GM18951 (cell line): ENCODE measurements around the gene SPOP.

Experiments used
- POLR2A ChIP-seq: IDR thresholded peaks from 4 replicates; pipeline ENCODE4 v1.6.1; 2011; ENCODE audit warnings: mild to moderate bottlenecking; ENCODE audit not compliant: insufficient read length, insufficient read depth; ENCODE audit errors: extremely low read depth
- in situ Hi-C: fragments of 300-500 bp; cut with MboI; formaldehyde crosslinking; loops from one replicate; pipeline ENCODE4 v1.12.0; 2022; ENCODE audit warnings: low sequenced_read_pairs, mixed read lengths, inconsistent platforms; ENCODE audit not compliant: unreplicated experiment

The SPOP gene

GRCh38 chr17:49572806-49573420 is 105.0 kb downstream of the SPOP start:
- in situ Hi-C loops, result loop anchor here (5.0 to 25.0 kb wide), 2 partner anchors 119 to 264 kb away; partner anchors contain the start of gene TAC4
- TF ChIP-seq POLR2A, result no peak

GRCh38 chr17:49572226-49572625 is 105.7 kb downstream of the SPOP start:
- in situ Hi-C loops, result loop anchor here (5.0 to 25.0 kb wide), 2 partner anchors 120 to 265 kb away; partner anchors contain the start of gene TAC4
- no peak for TF ChIP-seq POLR2A

DNA sequence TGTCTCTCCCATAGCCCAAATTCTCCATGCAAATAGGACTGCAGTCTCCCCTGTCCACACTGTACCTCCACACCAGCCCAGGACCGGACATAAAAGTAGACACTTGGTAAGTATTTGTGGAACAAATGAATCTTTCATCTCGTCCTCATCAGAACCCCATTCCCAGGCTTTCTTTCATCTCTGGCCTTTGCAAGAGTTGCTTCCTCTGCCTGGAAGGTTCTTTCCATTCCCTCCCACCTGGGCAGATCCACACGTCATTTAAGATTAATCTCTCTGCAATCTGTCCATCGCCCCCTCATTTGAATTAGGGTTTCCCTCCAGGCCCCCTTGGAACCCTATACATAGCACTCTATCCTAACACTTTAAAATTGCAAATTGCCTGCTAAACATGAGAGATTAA is 106.1 kb downstream of the SPOP start:
- in situ Hi-C loops, result loop anchor here (5.0 to 25.0 kb wide), 2 partner anchors 121 to 266 kb away; partner anchors contain the start of gene TAC4
- TF ChIP-seq POLR2A, result no peak

DNA sequence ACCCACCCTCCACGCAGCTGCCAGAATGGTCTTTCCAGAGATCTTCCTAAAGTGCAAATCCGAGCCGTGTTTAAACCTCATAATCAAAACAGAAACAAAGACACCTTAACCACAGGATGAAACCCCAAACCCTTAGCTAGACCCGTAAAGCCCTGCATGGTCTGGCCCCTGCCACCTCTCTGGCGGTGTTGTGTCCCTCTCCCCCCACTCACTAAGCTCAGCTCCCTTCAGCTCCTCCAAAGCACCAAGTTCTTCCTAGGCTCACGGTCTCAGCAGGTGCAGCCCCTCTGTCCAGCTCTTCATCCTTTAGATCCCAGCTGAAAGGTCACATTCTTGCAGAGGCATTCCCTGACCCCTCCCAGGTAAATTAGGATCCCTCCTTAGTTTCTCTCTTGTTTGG is 106.6 kb downstream of the SPOP start:
- in situ Hi-C loops, result loop anchor here (5.0 to 25.0 kb wide), 2 partner anchors 121 to 266 kb away; partner anchors contain the start of gene TAC4
- TF ChIP-seq POLR2A, result no peak

- TF ChIP-seq POLR2A, result no peak
- in situ Hi-C loops, result loop anchor here (5.0 to 25.0 kb wide), 2 partner anchors 122 to 267 kb away; partner anchors contain the start of gene TAC4
Observed at GRCh38 chr17:49570540-49571242, 107.2 kb downstream of the SPOP start.

DNA sequence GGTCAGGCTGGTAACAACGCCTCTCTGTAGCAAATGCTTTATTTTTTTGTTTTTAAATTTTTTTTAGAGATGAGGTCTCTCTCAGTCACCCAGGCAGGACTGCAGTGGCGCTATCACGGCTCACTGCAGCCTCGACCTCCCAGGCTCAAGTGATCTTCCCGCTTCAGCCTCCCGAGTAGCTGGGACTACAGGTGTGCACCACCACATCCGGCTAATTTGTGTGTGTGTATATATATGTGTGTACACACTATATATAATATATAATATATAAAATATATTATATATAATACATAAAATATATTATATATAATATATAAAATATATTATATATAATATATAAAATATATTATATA is 109.2 kb downstream of the SPOP start:
- in situ Hi-C loops, result loop anchor here (10.0 to 25.0 kb wide), 2 partner anchors 269 to 426 kb away; partner anchors contain the start of genes DLX3 and TAC4

GRCh38 chr17:49567871-49568694 is 109.8 kb downstream of the SPOP start:
- TF ChIP-seq POLR2A, result no peak
- in situ Hi-C loops, result loop anchor here (10.0 to 25.0 kb wide), 2 partner anchors 269 to 427 kb away; partner anchors contain the start of genes DLX3 and TAC4

DNA sequence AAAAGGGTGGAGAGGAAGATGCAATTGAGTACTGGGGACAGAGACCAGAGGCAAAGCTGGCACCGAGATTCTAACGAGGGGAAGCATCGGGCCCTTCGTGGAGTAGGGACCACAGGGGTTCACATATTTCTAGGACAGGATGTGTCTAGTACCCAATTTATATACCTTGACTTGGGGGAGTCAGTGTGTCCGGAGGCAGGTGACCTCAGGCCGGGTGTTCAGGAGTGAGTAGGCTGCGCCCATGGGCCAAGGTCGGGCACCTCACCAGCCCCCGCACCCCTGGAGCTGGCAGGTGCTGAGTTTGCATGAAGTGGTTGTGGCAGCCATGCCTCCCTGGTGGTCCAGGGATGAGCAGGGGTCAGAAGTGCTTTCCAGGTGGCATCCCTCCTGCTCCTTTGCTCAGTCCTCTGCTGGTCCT is 110.8 kb downstream of the SPOP start:
- TF ChIP-seq POLR2A, result no peak
- in situ Hi-C loops, result loop anchor here (10.0 to 25.0 kb wide), 2 partner anchors 270 to 428 kb away; partner anchors contain the start of genes DLX3 and TAC4

- TF ChIP-seq POLR2A, result no peak
- in situ Hi-C loops, result loop anchor here (10.0 to 25.0 kb wide), 2 partner anchors 271 to 428 kb away; partner anchors contain the start of genes DLX3 and TAC4
Observed at GRCh38 chr17:49566668-49567071, 111.2 kb downstream of the SPOP start.

DNA sequence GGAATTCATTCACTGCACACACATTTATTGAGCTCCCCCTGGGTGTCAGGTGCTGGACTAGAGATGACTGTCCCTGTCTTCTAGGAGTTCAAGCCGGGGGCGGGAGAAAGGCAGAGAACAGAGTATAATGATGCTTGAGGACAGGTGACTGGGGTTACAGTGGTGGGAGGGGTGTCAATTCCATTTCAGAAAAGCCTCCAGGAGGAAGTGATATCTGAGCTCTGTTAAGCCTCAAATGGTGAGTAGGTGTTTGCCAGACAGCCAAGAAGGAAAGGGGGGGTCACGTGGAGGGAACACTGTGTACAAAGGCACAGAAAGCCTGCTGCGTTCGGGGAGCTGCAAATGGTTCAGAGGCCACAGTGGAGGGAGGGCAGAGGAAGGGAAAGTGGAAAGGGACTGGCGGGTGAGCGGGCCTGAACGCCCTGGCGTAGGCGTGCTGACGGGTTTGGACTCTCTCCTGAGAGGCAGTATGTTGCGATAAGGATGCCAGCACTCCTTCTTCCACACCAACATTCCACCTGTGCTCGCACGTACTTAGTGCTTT is 111.9 kb downstream of the SPOP start:
- in situ Hi-C loops, result loop anchor here (10.0 to 25.0 kb wide), 2 partner anchors 271 to 429 kb away; partner anchors contain the start of genes DLX3 and TAC4
- no peak for TF ChIP-seq POLR2A

DNA sequence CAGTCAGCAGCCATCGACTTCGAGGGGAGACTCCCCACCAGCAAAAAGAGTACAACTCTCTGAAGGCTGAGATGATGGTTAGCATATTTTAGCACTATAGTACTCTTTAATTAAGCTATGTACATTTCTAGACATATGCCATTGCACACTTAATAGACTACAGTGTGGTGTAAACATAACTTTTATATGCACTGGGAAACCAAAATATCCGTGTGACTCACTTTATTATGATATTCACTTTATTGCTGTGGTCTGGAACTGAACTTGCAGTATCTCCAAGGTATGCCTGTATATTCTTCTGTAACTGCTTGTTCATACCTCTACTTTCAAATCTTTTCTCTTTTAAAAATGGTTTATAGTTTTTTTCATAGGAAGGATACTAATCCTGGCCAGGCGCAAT is 113.3 kb downstream of the SPOP start:
- in situ Hi-C loops, result loop anchor here (10.0 to 25.0 kb wide), 2 partner anchors 273 to 430 kb away; partner anchors contain the start of genes DLX3 and TAC4
- no peak for TF ChIP-seq POLR2A

DNA sequence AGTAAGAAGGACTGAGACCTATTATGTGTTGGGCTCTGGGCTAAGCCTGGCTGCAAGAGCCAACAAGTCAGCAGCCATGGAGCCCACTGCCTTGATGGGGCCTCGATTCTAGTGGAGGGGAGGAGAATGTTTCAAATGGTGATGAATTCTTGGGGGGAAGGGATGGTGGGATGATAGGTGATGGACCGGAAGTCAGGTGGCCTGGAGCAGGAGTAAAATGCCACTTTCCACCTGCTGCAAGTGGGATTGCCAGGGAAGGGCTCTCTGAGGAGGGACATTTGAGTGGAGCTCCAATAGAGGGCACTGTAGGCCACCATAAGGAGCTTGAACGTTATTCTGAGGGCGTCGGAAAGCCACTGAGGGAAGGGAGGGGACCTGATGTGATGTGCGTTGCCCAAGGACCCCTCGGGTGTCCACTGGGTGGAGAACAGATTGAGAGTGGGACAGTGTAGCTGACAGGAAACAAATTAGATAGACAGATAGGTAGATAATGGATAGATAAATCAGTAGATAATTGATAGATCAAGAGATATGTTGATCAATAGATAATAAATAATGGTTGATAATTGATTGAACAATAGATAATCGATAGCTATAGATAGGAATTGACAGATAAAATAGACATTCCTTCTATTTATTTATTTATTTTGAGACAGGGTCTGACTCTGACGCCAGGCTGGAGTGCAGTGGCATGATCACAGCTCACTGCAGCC is 120.4 kb downstream of the SPOP start:
- TF ChIP-seq POLR2A, result no peak
- in situ Hi-C loops, result loop anchor here (25.0 kb wide), 1 partner anchor 280 kb away; the partner anchor contains the start of gene TAC4
